Stimulated activated CD4-positive, alpha-beta T cell treated with anti-CD3 and anti-CD28 coated beads, Interleukin-4, amount 100 ng/mL, for 48 hours (primary cell): ENCODE data around the gene VSIG10.

Experiments used
- DNase-seq, 2 donors: peaks; one replicate each; pipeline ENCODE4 v3.0.0-alpha.2; 2020; ENCODE audit warnings: low read depth in 2 of 2

VSIG10 gene

GRCh38 chr12:118060301-118061010 is 43.4 kb downstream of the VSIG10 start:
- DNase-seq, result peak in 1 of 2 donors; percentile 22

GRCh38 chr12:118059341-118060191 is 44.2 kb downstream of the VSIG10 start:
- no peak for DNase-seq

GRCh38 chr12:118058881-118059280 is 44.9 kb downstream of the VSIG10 start:
- no peak for DNase-seq

DNA sequence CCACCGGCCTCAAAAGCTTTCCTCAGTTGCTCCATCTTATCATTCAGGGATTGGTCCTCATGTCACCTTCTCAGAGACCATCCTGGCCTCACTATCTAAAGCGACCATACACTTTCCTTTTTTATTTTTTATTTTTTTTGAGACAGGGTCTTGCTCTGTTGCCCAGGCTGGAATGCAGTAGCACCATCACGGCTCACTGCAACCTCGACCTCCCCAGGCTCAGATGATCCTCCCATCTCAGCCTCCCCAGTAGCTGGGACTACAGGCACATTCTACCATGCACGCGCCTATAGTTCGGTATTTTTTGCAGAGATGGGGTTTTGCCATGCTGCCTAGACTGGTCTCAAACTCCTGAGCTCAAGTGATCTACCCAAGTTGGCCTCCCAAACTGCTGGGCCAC is 45.6 kb downstream of the VSIG10 start:
- DNase-seq, result no peak

DNA sequence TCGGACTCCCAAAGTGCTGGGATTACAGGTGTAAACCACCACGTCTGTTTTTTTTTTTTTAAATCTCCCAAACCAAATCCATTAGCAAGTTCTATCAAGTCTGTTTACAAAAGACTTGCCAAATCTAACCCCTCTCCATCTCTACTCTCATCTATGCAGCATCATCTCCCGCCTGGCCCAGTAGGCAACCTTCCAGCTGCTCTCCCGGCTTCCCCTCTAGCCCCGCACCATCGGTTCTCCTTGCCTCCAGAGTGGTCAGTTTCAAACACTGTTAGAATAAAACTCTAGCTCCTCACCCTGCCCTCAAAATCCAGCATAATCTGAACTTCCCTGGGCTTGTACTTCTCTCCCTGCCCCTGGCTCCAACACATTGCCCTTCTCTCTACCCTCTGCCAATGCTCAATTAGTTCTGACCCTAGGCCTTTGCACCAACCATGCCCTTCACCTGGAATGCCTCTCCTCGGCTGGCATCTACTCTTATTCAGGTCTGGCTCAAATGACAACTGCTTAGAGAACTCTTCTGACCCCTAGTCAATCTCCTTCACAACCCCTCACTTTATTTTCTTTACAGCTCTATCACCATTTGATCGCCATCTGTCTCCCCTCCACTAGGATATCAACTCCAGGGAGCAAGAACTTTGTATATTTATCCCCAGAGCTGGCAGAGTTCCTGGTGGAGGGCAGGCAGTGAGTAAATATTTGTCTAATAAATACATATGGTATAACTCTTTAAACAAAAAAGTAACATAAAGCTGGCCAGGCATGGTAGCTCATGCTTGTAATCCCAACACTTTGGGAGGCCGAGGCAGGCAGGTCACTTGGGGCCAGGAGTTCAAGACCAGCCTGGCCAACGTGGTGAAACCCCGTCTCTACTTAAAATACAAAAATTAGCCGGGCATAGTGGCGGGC is 47.7 kb downstream of the VSIG10 start:
- DNase-seq, result no peak

- peak; percentile 60 to 74 for DNase-seq
Measured at GRCh38 chr12:118055144-118055557, 48.7 kb downstream of the VSIG10 start.

GRCh38 chr12:118053071-118053985 is 50.5 kb downstream of the VSIG10 start:
- no peak for DNase-seq

DNA sequence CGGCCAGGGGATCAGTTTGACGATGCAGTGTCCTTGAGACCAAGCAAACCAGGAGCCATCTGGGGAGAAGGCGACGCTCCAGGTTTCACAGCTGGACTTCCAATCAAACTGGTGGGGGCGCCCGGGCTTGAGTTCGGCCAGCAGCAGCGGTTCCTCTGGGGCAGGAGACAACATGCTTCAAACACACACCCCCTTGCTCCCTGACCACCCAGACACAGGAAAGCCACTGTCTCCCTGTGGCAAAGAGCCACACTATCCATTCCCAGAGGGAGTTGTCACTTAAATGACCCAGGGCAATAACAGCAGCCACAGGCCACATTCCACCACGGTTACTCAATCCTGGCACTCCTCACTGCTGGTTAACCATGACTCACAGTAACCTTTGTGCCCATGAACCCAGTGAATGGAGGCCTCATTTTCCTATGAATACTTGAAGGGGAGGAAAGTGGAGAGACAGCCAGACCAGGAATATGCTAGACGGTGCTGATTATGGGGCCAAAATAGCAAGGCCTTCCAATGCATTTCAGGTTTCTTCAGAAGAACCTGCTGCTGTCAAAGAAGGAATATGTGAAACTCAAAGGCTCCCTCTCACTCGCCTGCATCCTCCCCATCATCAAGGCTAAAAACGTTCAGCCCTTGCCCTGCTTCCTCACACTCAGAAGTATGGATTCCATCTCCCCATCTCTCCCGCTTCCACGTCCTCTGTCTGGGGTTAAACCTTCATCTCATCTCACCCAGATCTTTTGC is 51.3 kb downstream of the VSIG10 start:
- DNase-seq, result peak in 1 of 2 donors; percentile 48

GRCh38 chr12:118050972-118051910 is 52.6 kb downstream of the VSIG10 start:
- no peak for DNase-seq

DNA sequence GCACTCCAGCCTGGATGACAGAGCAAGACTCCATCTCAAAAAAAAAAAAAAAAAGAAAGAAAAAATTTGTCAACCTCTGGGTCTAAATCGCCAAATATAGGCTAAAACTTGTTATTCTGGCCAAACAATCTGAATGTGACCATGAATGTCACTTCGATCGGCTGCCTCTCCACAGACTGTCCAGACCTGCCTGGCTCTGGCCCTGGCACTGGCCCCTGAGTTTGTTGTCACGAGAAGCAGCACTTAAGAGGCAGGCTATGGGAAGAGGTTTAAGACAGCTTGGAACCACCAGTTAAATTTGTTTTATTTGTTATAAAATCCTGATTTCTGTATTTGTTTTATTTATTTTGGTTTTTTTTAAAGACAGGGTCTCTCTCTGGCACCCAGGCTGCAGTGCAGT is 57.4 kb downstream of the VSIG10 start:
- no peak for DNase-seq

DNA sequence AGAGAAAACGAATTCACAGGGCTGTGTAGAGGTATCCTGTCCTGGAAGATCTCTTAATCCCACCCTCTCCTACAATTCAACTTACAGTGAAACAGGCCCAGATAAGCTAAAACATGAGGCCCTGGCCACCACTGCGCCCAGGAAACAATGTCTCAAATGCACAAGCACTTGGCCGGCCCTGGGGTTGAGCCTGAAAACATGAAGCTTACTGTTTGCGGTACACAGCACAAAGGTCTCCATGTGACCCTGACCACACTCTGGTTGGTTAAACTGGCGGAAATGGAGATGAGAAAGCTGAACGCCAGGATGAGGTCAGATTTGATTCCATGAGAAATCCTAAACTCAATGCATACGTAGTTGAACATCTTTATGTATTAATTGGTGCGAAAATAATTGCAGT is 59.2 kb downstream of the VSIG10 start:
- no peak for DNase-seq

- no peak for DNase-seq
Measured at GRCh38 chr12:118044075-118044474, 59.7 kb downstream of the VSIG10 start.

- no peak for DNase-seq
Measured at GRCh38 chr12:118042091-118042490, 61.7 kb downstream of the VSIG10 start.

- no peak for DNase-seq
Measured at GRCh38 chr12:118038137-118038536, 65.7 kb downstream of the VSIG10 start.

DNA sequence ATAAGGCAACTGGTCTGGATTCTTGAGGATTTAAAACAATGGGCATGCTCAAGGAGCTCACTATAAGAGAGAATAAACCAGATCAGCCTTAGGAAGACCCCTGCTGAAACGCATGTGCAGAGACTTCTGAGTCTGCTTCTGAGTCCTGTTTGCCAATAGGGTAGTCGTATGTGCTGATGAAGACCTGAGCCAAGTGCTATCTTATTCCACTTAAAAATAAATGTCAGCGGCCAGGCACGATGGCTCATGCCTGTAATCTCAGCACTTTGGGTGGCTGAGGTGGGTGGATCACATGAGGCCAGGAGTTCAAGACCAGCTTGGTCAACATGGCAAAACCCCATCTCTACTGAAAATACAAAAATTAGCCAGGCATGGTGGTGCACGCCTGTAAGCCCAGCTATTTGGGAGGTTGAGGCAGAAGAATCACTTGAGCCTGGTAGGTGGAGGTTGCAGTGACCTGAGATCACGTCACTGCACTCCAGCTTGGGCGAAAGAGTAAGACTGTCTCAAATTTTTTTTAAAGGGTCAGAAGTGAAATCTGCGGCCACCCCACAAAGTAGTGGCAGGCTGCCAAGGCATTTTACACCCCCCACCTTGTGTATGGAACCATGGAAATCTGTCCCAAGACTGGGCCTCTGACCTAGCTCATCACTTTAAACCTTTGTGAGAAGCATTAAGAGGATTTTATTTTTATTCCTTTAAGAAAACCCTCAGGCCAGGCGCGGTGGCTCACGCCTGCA is 67.0 kb downstream of the VSIG10 start:
- no peak for DNase-seq

- peak in 1 of 2 donors; percentile 30 for DNase-seq
Measured at GRCh38 chr12:118035190-118036041, 68.4 kb downstream of the VSIG10 start.

- no peak for DNase-seq
Measured at GRCh38 chr12:118034429-118035189, 69.2 kb downstream of the VSIG10 start.
